Stomach (tissue), 4 donors: Measurements from ENCODE around the gene IFT57.

Experiments
- POLR2A ChIP-seq, 4 donors: fragments of 450-650 bp; IDR thresholded peaks; one replicate each; pipeline ENCODE4 v1.6.1; 2016; ENCODE audit warnings: antibody characterized with exemption in 4 of 4, control low read depth in 2 of 4, mild to moderate bottlenecking in 1 of 4, moderate library complexity in 1 of 4
- TF ChIP-seq, protein P1 (sequence below), 7 experiments: fragments of 450-650 bp in 4 of 7; fragments of 200-600 bp in 3 of 7; sonication (generic) in 3 of 7; IDR thresholded peaks; one replicate each; pipeline ENCODE4 v1.5.1; 2016 to 2019; ENCODE audit warnings: antibody characterized with exemption in 7 of 7, control low read depth in 2 of 7, mild to moderate bottlenecking in 1 of 7

DNA sequence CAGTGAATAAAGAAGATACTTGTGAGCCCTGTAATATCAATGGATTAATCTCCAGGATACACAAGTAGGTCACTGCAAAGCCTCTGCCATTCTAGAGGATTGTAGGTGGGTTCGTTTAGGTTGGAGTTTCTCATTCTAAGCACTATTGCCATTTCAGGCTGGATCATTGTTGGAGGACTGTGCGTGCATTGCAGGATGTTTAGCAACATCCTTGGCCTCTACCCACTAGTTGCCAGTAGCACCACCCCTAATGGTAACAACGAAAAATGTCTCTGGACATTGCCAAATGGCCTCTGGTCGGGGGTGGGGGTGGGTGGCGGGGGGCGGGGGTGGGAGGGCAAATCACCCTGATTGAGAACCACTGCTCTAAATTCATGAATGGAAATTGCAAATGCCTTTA, 4.9 kb upstream of the IFT57 start:
- no peak for TF ChIP-seq POLR2A (IDR thresholded peaks at IDR 0.05)
- TF ChIP-seq, protein P1, sequence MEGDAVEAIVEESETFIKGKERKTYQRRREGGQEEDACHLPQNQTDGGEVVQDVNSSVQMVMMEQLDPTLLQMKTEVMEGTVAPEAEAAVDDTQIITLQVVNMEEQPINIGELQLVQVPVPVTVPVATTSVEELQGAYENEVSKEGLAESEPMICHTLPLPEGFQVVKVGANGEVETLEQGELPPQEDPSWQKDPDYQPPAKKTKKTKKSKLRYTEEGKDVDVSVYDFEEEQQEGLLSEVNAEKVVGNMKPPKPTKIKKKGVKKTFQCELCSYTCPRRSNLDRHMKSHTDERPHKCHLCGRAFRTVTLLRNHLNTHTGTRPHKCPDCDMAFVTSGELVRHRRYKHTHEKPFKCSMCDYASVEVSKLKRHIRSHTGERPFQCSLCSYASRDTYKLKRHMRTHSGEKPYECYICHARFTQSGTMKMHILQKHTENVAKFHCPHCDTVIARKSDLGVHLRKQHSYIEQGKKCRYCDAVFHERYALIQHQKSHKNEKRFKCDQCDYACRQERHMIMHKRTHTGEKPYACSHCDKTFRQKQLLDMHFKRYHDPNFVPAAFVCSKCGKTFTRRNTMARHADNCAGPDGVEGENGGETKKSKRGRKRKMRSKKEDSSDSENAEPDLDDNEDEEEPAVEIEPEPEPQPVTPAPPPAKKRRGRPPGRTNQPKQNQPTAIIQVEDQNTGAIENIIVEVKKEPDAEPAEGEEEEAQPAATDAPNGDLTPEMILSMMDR (IDR thresholded peaks at IDR 0.05), result no peak
